Prostate gland (tissue), 2 donors: ENCODE results near the gene ABCC3.

Experiments
- POLR2A ChIP-seq: fragments of 450-650 bp; IDR thresholded peaks from one replicate; pipeline ENCODE4 v1.6.1; 2016; ENCODE audit warnings: antibody characterized with exemption, mild to moderate bottlenecking
- TF ChIP-seq, protein P1 (sequence below), 4 experiments: fragments of 200-600 bp in 2 of 4; fragments of 450-650 bp in 2 of 4; sonication (generic) in 2 of 4; IDR thresholded peaks; 1 replicate in 3 of 4; 2 replicates in 1 of 4; pipeline ENCODE4 v1.5.1; 2016 to 2019; ENCODE audit warnings: antibody characterized with exemption in 4 of 4, mild to moderate bottlenecking in 2 of 4, moderate library complexity in 2 of 4

DNA sequence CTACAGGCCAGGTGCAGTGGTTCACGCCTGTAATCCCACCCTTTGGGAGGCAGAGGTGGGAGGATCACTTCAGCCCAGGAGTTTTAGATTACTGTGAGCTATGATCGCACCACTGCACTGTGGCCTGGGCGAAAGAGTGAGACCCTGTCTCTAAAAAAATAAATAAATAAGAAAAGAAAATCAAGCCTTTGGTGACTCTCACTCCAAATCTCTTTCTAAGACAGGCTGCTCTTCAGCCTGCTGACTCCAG, 976 bp downstream of the ABCC3 start:
- TF ChIP-seq, protein P1, sequence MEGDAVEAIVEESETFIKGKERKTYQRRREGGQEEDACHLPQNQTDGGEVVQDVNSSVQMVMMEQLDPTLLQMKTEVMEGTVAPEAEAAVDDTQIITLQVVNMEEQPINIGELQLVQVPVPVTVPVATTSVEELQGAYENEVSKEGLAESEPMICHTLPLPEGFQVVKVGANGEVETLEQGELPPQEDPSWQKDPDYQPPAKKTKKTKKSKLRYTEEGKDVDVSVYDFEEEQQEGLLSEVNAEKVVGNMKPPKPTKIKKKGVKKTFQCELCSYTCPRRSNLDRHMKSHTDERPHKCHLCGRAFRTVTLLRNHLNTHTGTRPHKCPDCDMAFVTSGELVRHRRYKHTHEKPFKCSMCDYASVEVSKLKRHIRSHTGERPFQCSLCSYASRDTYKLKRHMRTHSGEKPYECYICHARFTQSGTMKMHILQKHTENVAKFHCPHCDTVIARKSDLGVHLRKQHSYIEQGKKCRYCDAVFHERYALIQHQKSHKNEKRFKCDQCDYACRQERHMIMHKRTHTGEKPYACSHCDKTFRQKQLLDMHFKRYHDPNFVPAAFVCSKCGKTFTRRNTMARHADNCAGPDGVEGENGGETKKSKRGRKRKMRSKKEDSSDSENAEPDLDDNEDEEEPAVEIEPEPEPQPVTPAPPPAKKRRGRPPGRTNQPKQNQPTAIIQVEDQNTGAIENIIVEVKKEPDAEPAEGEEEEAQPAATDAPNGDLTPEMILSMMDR (IDR thresholded peaks at IDR 0.05): no peak
- no peak for TF ChIP-seq POLR2A
